ENCODE results near the gene MANSC1. TPM values are rescaled to one million over a fixed set of nuclear protein-coding genes. Genes with fewer than 3 reads are reported as not detected.

MANSC1 gene
- total and polyA plus RNA-seq, 2 of the 13 experiments (the other 11 are each of a cell fraction or from before 2014, with no cell fraction given): 1.9 to 4.2 TPM

DNA sequence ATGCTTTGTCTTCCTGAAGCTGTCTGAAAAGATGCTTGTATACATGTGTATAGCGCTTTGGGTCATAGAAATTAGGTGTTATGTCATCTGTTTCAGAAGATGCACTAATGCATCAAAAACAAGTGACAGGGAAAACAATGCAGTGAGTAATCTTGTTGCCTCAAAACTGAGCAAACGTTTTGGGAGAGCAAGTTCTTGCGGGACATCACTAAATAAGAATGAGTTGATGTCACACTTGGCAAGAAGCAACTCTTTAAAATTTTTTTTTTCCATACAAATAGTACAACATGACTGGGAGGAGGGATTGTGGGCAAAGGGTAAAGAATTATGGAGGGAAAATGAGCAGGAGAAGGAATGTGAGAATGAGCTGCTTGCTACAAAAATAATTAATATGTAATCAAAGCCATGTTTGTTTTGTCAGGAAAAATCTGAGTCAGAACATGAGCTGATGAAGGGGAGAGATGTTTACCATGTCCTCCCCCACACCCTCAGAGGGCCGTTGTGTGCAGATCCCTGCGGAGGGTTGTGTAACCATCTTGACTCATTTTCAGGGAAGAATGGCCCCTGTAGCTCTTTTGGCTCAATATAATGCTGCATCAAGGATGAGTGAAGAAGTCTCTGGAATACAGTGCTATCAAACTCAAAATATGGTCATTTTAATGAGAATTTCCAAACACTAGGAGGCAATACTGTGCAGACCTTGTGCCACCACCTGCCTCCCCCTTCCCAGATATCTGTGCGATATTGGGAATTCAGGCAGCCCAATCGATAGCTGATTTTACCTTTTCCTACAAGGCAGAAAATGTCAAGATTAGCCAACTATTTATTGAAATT, 48.2 kb upstream of the MANSC1 start (continued):
- TF ChIP-seq, protein P1, sequence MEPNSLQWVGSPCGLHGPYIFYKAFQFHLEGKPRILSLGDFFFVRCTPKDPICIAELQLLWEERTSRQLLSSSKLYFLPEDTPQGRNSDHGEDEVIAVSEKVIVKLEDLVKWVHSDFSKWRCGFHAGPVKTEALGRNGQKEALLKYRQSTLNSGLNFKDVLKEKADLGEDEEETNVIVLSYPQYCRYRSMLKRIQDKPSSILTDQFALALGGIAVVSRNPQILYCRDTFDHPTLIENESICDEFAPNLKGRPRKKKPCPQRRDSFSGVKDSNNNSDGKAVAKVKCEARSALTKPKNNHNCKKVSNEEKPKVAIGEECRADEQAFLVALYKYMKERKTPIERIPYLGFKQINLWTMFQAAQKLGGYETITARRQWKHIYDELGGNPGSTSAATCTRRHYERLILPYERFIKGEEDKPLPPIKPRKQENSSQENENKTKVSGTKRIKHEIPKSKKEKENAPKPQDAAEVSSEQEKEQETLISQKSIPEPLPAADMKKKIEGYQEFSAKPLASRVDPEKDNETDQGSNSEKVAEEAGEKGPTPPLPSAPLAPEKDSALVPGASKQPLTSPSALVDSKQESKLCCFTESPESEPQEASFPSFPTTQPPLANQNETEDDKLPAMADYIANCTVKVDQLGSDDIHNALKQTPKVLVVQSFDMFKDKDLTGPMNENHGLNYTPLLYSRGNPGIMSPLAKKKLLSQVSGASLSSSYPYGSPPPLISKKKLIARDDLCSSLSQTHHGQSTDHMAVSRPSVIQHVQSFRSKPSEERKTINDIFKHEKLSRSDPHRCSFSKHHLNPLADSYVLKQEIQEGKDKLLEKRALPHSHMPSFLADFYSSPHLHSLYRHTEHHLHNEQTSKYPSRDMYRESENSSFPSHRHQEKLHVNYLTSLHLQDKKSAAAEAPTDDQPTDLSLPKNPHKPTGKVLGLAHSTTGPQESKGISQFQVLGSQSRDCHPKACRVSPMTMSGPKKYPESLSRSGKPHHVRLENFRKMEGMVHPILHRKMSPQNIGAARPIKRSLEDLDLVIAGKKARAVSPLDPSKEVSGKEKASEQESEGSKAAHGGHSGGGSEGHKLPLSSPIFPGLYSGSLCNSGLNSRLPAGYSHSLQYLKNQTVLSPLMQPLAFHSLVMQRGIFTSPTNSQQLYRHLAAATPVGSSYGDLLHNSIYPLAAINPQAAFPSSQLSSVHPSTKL (CRISPR knock-in tag; IDR thresholded peaks at IDR 0.05): peak; percentile 91
- TF ChIP-seq FOXP1 (IDR thresholded peaks at IDR 0.05): no peak
- peak; percentile 89 for TF ChIP-seq FOXP1 (CRISPR knock-in tag; IDR thresholded peaks at IDR 0.05)
- no peak for TF ChIP-seq KLF11 (CRISPR knock-in tag; IDR thresholded peaks at IDR 0.05)
- 0 out of 2 replicates have a peak, but pooled peaks have one; percentile 46 for TF ChIP-seq IRF2 (CRISPR knock-in tag; IDR thresholded peaks at IDR 0.05)
- TF ChIP-seq ZZZ3 (CRISPR knock-in tag; IDR thresholded peaks at IDR 0.05; ENCODE audit: borderline replicate concordance): no peak
- peak; percentile 68 for TF ChIP-seq RARA (CRISPR knock-in tag; IDR thresholded peaks at IDR 0.05)
- peak; percentile 86 for TF ChIP-seq CEBPG (CRISPR knock-in tag; IDR thresholded peaks at IDR 0.05)
- TF ChIP-seq MXI1 (IDR thresholded peaks at IDR 0.05; ENCODE audit: borderline replicate concordance, low read depth, low read length): peak; percentile 21; the same call in 1 of the 3 replicates
- TF ChIP-seq, protein P2, sequence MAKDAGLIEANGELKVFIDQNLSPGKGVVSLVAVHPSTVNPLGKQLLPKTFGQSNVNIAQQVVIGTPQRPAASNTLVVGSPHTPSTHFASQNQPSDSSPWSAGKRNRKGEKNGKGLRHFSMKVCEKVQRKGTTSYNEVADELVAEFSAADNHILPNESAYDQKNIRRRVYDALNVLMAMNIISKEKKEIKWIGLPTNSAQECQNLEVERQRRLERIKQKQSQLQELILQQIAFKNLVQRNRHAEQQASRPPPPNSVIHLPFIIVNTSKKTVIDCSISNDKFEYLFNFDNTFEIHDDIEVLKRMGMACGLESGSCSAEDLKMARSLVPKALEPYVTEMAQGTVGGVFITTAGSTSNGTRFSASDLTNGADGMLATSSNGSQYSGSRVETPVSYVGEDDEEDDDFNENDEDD (CRISPR knock-in tag; IDR thresholded peaks at IDR 0.05; ENCODE audit: borderline replicate concordance): 0 out of 2 replicates have a peak, but pooled peaks have one; percentile 28
- no peak for TF ChIP-seq ZNF549 (CRISPR knock-in tag; IDR thresholded peaks at IDR 0.05)
- peak; percentile 84 for TF ChIP-seq TCF7 (IDR thresholded peaks at IDR 0.05; ENCODE audit: low read depth)
- 0 out of 2 replicates have a peak, but pooled peaks have one; percentile 28 for TF ChIP-seq POLR2G (IDR thresholded peaks at IDR 0.05; ENCODE audit: low read depth, low read length)
- TF ChIP-seq, protein P3, sequence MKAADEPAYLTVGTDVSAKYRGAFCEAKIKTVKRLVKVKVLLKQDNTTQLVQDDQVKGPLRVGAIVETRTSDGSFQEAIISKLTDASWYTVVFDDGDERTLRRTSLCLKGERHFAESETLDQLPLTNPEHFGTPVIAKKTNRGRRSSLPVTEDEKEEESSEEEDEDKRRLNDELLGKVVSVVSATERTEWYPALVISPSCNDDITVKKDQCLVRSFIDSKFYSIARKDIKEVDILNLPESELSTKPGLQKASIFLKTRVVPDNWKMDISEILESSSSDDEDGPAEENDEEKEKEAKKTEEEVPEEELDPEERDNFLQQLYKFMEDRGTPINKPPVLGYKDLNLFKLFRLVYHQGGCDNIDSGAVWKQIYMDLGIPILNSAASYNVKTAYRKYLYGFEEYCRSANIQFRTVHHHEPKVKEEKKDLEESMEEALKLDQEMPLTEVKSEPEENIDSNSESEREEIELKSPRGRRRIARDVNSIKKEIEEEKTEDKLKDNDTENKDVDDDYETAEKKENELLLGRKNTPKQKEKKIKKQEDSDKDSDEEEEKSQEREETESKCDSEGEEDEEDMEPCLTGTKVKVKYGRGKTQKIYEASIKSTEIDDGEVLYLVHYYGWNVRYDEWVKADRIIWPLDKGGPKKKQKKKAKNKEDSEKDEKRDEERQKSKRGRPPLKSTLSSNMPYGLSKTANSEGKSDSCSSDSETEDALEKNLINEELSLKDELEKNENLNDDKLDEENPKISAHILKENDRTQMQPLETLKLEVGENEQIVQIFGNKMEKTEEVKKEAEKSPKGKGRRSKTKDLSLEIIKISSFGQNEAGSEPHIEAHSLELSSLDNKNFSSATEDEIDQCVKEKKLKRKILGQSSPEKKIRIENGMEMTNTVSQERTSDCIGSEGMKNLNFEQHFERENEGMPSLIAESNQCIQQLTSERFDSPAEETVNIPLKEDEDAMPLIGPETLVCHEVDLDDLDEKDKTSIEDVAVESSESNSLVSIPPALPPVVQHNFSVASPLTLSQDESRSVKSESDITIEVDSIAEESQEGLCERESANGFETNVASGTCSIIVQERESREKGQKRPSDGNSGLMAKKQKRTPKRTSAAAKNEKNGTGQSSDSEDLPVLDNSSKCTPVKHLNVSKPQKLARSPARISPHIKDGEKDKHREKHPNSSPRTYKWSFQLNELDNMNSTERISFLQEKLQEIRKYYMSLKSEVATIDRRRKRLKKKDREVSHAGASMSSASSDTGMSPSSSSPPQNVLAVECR (CRISPR knock-in tag; IDR thresholded peaks at IDR 0.05; ENCODE audit: borderline replicate concordance): peak; percentile 27; the same call in 1 of the 2 replicates
- TF ChIP-seq KAT8 (CRISPR knock-in tag; IDR thresholded peaks at IDR 0.05): peak; percentile 67
- TF ChIP-seq, protein P4, sequence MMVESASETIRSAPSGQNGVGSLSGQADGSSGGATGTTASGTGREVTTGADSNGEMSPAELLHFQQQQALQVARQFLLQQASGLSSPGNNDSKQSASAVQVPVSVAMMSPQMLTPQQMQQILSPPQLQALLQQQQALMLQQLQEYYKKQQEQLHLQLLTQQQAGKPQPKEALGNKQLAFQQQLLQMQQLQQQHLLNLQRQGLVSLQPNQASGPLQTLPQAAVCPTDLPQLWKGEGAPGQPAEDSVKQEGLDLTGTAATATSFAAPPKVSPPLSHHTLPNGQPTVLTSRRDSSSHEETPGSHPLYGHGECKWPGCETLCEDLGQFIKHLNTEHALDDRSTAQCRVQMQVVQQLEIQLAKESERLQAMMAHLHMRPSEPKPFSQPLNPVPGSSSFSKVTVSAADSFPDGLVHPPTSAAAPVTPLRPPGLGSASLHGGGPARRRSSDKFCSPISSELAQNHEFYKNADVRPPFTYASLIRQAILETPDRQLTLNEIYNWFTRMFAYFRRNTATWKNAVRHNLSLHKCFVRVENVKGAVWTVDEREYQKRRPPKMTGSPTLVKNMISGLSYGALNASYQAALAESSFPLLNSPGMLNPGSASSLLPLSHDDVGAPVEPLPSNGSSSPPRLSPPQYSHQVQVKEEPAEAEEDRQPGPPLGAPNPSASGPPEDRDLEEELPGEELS (CRISPR knock-in tag; IDR thresholded peaks at IDR 0.05): peak; percentile 90
- TF ChIP-seq SP5 (CRISPR knock-in tag; IDR thresholded peaks at IDR 0.05; ENCODE audit: borderline replicate concordance, low read depth): 0 out of 2 replicates have a peak, but pooled peaks have one; percentile 39
- TF ChIP-seq KDM6A (CRISPR knock-in tag; IDR thresholded peaks at IDR 0.05; ENCODE audit: low read depth): peak; percentile 60; the same call in 1 of the 2 replicates

Data from HepG2 (cell line).